Measurements from ENCODE around the gene PKMYT1.

DNA sequence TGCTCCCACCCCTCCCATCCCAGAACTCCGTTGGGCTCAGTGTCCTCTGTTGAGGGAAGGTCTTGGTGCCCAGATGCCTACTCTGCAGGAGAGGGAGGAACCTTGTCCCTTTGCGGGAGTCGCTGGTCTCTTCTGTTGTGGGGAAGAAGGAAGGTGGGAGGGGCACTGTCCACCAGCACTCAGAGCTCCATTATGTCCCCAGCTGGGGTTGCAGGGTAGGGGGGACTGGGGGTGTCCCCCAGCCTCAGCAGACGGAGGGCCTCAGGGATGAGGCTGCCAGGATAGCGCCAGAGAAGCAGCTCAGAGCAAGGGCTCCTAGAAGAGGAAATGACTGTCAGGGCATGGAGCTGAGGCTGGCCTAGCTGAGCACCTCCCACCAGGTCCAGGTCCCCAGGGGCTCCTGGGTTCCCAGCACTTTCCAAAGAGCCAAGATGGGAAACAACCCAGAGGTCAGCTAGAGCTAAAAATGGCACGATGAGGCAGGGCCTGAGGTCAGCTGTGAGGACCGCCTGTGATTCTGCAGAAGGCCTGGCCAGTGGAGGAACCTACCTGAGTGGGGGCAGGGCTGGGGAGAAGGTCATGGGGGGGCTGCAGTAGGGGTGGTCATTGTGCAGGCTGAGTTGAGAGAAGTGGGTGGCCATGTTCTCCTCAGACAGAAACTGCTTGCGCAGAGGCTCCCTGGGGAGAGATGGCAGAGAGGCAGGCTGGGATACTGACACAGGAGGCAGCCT is 42.6 kb upstream of the PKMYT1 start:
- TF ChIP-seq POLR2A (IDR thresholded peaks at IDR 0.05), result no peak
- TF ChIP-seq, protein P1, sequence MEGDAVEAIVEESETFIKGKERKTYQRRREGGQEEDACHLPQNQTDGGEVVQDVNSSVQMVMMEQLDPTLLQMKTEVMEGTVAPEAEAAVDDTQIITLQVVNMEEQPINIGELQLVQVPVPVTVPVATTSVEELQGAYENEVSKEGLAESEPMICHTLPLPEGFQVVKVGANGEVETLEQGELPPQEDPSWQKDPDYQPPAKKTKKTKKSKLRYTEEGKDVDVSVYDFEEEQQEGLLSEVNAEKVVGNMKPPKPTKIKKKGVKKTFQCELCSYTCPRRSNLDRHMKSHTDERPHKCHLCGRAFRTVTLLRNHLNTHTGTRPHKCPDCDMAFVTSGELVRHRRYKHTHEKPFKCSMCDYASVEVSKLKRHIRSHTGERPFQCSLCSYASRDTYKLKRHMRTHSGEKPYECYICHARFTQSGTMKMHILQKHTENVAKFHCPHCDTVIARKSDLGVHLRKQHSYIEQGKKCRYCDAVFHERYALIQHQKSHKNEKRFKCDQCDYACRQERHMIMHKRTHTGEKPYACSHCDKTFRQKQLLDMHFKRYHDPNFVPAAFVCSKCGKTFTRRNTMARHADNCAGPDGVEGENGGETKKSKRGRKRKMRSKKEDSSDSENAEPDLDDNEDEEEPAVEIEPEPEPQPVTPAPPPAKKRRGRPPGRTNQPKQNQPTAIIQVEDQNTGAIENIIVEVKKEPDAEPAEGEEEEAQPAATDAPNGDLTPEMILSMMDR (IDR thresholded peaks at IDR 0.05), result no peak
- TF ChIP-seq POLR2AphosphoS5 (IDR thresholded peaks at IDR 0.05), result no peak

All from gastroesophageal sphincter (tissue), 3 donors.